K562 (cell line): ENCODE results near the gene CD226. TPM values are rescaled to one million over a fixed set of nuclear protein-coding genes. Genes with fewer than 3 reads are reported as not detected.

Source experiments
- ATAC-seq: fragments of 200-7000 bp; cut with Tn5 transposase; 3 replicates; pipeline ENCODE4 v1.9.1; 2020; ENCODE audit warnings: moderate library complexity
- BruUV-seq: library from RNA; stranded (reverse); fragments of 400-500 nt; replicated peaks from 2 replicates; lab custom pipeline; 2021; lab: Mats Ljungman, UMichigan
- CTCF ChIA-PET: fragments of 300-600 bp; formaldehyde crosslinking; extraction: SDS; loops from one replicate; lab custom pipeline; 2021; ENCODE audit warnings: low intra/inter-chr PET ratio; lab: Yijun Ruan, JAX
- POLR2A ChIA-PET: fragments of 300-600, 350-650 bp; sonication (Branson Sonifier 250); formaldehyde crosslinking; extraction: SDS; loops from one replicate; lab custom pipeline; 2021; ENCODE audit warnings: antibody characterized with exemption, inconsistent platforms; lab: Yijun Ruan, JAX
- DNase-seq, 4 experiments: peaks; one replicate each; pipeline versions ENCODE4 v3.0.0 to v3.0.0-alpha.2; 2011 to 2018; ENCODE audit warnings: low spot score in 3 of 4, mixed read lengths in 3 of 4; ENCODE audit errors: extremely low read depth in 1 of 4
- FAIRE-seq: peaks from 2 replicates; lab custom pipeline; 2011; peaks lifted over from hg19 to GRCh38; lab: Jason Lieb, UNC
- H2AFZ ChIP-seq: 2 replicates; pipeline ENCODE4 v1.6.0; 2011; ENCODE audit warnings: low read depth, low read length, control low read depth, inconsistent platforms
- H3K27ac ChIP-seq: fragments of 200-600 bp; 3 replicates; pipeline ENCODE4 v1.8.0; 2011; ENCODE audit warnings: low read depth, mild to moderate bottlenecking, control low read depth, inconsistent platforms, low read length, moderate library complexity, mixed read lengths; ENCODE audit errors: extremely low read depth
- H3K27me3 ChIP-seq, 2 experiments: fragments of 300-600 bp in 1 of 2; 2 replicates in 1 of 2; 3 replicates in 1 of 2; pipeline versions ENCODE4 v1.6.0 to v1.8.0; 2011; ENCODE audit warnings: inconsistent platforms in 2 of 2, low read length in 2 of 2, mild to moderate bottlenecking in 1 of 2, mixed read lengths in 1 of 2, moderate library complexity in 1 of 2; ENCODE audit not compliant: control insufficient read depth in 2 of 2, insufficient read depth in 2 of 2
- H3K36me3 ChIP-seq: fragments of 300-600 bp; 3 replicates; pipeline ENCODE4 v1.8.0; 2011; ENCODE audit warnings: mild to moderate bottlenecking, low read length, inconsistent platforms; ENCODE audit not compliant: control insufficient read depth, insufficient read depth
- H3K4me1 ChIP-seq, 2 experiments: fragments of 200-600 bp in 1 of 2; replicated peaks in 1 of 2; 2 replicates in 1 of 2; 3 replicates in 1 of 2; pipeline versions ENCODE4 v1.5.1 to v1.8.0; 2011; ENCODE audit warnings: inconsistent platforms in 2 of 2, low read length in 2 of 2, mild to moderate bottlenecking in 1 of 2, mixed read lengths in 1 of 2, moderate library complexity in 1 of 2; ENCODE audit not compliant: control insufficient read depth in 2 of 2, insufficient read depth in 2 of 2
- H3K4me2 ChIP-seq: 2 replicates; pipeline ENCODE4 v1.6.1; 2011; ENCODE audit warnings: low read length, control low read depth, inconsistent platforms, mixed read lengths; ENCODE audit not compliant: insufficient read depth
- H3K4me3 ChIP-seq: fragments of 200-600 bp; sonication (generic), shearing (Covaris generic); 2 replicates; pipeline ENCODE4 v1.5.1; 2016; ENCODE audit warnings: control low read depth, inconsistent platforms
- H3K79me2 ChIP-seq: fragments of 200-600 bp; 3 replicates; pipeline ENCODE4 v1.8.0; 2011; ENCODE audit warnings: low read length, inconsistent platforms; ENCODE audit not compliant: control insufficient read depth, insufficient read depth
- H3K9ac ChIP-seq, 2 experiments: 2 replicates each; pipeline versions ENCODE4 v1.6.0 to v1.6.1; 2011; ENCODE audit warnings: low read depth in 2 of 2, low read length in 2 of 2, control low read depth in 1 of 2, inconsistent platforms in 1 of 2, mild to moderate bottlenecking in 1 of 2, mixed read lengths in 1 of 2; ENCODE audit not compliant: insufficient read depth in 1 of 2
- H3K9me1 ChIP-seq: one replicate; pipeline ENCODE4 v1.6.0; 2011; ENCODE audit warnings: inconsistent platforms, mild to moderate bottlenecking, low read length, moderate library complexity; ENCODE audit not compliant: control insufficient read depth, insufficient read depth
- H3K9me3 ChIP-seq: replicated peaks from 2 replicates; pipeline ENCODE4 v1.5.1; 2011; ENCODE audit warnings: low read depth, low read length, inconsistent platforms; ENCODE audit not compliant: control insufficient read depth, insufficient read depth
- H4K20me1 ChIP-seq: replicated peaks from 2 replicates; pipeline ENCODE4 v1.6.1; 2011; ENCODE audit warnings: low read length, inconsistent platforms, mixed read lengths; ENCODE audit not compliant: control insufficient read depth, insufficient read depth
- ARNT ChIP-seq, 2 experiments: fragments of 450-650 bp; IDR thresholded peaks; 2 replicates each; pipeline ENCODE4 v1.6.1; 2016; ENCODE audit warnings: mild to moderate bottlenecking in 1 of 2
- CC2D1A ChIP-seq: fragments of 450-650 bp; IDR thresholded peaks from 2 replicates; pipeline ENCODE4 v1.6.1; 2017; ENCODE audit warnings: mild to moderate bottlenecking
- CHD1 ChIP-seq: fragments of 200-600 bp; sonication (generic); IDR thresholded peaks from one replicate; pipeline ENCODE4 v1.6.1; 2012; ENCODE audit warnings: mild to moderate bottlenecking, moderate library complexity, low read length, inconsistent platforms
- ESRRB ChIP-seq: fragments of 250-450 bp; sonication (Bioruptor Pico); IDR thresholded peaks from 2 replicates; pipeline ENCODE4 v1.5.0; 2020; ENCODE audit warnings: mild to moderate bottlenecking, moderate library complexity, borderline replicate concordance
- MAX ChIP-seq: sonication (generic); formaldehyde crosslinking; IDR thresholded peaks from 2 replicates; pipeline ENCODE4 v1.9.0; 2022; ENCODE audit warnings: mild to moderate bottlenecking, missing genetic modification reagents
- MEF2D ChIP-seq: conservative IDR thresholded peaks from 2 replicates; pipeline ENCODE4 v1.6.1; 2016; ENCODE audit warnings: low read depth, missing genetic modification characterization, missing compliant biosample characterization
- TBL1XR1 ChIP-seq, 2 experiments: IDR thresholded peaks; 2 replicates each; pipeline ENCODE4 v1.6.1; 2012; ENCODE audit warnings: improper control_type of control experiment in 2 of 2, low read length in 2 of 2, mild to moderate bottlenecking in 1 of 2
- ZNF165 ChIP-seq: fragments of 250-450 bp; sonication (Bioruptor Pico); IDR thresholded peaks from 2 replicates; pipeline ENCODE4 v1.4.0; 2020; ENCODE audit warnings: borderline replicate concordance
- ZNF696 ChIP-seq: fragments of 250-450 bp; sonication (Bioruptor Pico); conservative IDR thresholded peaks from 2 replicates; pipeline ENCODE4 v1.4.0; 2020; ENCODE audit warnings: mild to moderate bottlenecking, moderate library complexity
- WGBS: fragments of 100-300 bp; shearing (Covaris generic); methylation state at CpG from one replicate; pipeline ENCODE4 v1.1.6; 2016; ENCODE audit warnings: low coverage, mixed read lengths; ENCODE audit not compliant: insufficient coverage; ENCODE audit errors: missing lambda C conversion rate; 5-methylcytosine and 5-hydroxymethylcytosine counted together
- in situ Hi-C: fragments of 300-500 bp; cut with MboI; formaldehyde crosslinking; loops from 4 replicates; pipeline ENCODE4 v1.15.0; 2018; ENCODE audit warnings: inconsistent platforms, mixed read lengths
- intact Hi-C: fragments of 100-400 bp; cut with micrococcal nuclease; formaldehyde crosslinking; loops from 2 replicates; pipeline ENCODE4 v1.14.2; 2022
- polyA plus RNA-seq, 8 experiments: library from polyadenylated mRNA; depleted of rRNA in 4 of 8; stranded (reverse) in 5 of 8; unstranded in 3 of 8; fragments of >200 nt; fragmentation: Nextera tagmentation in 2 of 8; fragmentation: Illumina TruSeq in 1 of 8; extraction: Ambion mirVana in 2 of 8; extraction: Trizol in 1 of 8; gene quantifications; 2 replicates each; pipeline versions ENCODE4 v1.2.1 to v1.2.3, GENCODE V29; 2011 to 2014; ENCODE audit warnings: inconsistent platforms in 1 of 8, missing spikeins in 1 of 8
- total RNA-seq, 7 experiments: library from RNA; depleted of rRNA in 6 of 7; stranded (reverse); fragments of >200 nt in 6 of 7; fragmentation: Illumina TruSeq in 2 of 7; extraction: Trizol in 2 of 7; gene quantifications; 2 replicates each; pipeline versions ENCODE4 v1.2.1 to v1.2.3, GENCODE V29; 2011 to 2021; ENCODE audit warnings: low replicate concordance in 1 of 7

CD226 gene
- total and polyA plus RNA-seq, 9 of the 15 experiments (the other 6 are each of a cell fraction or from before 2014, with no cell fraction given): 0.32 to 1.7 (median 0.80) TPM

- FAIRE-seq: no peak
- Histone ChIP-seq H3K27ac (no peak overlapping the region), H3K4me1 (no peaks in the 10 kb centered on the region), H4K20me1 (no peaks in the 10 kb centered on the region), H3K79me2 (no peaks in the 10 kb centered on the region), H3K36me3 (no peaks in the 10 kb centered on the region), H2AFZ (no peak overlapping the region), H3K9me3 (no peaks in the 10 kb centered on the region), H3K4me3 (no peak overlapping the region), H3K9me1 (no peaks in the 10 kb centered on the region), H3K27me3 (no peaks in the 10 kb centered on the region), H3K4me2 (no peak overlapping the region), H3K9ac (no peak overlapping the region)
- intact Hi-C loops (no loop called here), in situ Hi-C loops (no loop called here)
- DNase-seq: no peak
- ATAC-seq: no peak
- no TSS peak for BruUV-seq
- TF ChIP-seq ARNT (IDR thresholded peaks at IDR 0.05) (no peak), MEF2D (no peak), CC2D1A (no peak), TBL1XR1 (IDR thresholded peaks at IDR 0.05; ENCODE audit: low read length in 2 of 2) (no peak), ZNF165 (no peak), ZNF696 (no peak), CHD1 (no peak), ESRRB (CRISPR knock-in tag) (no peak), MAX (CRISPR knock-in tag) (no peak)
- WGBS: 8% methylated on average over 5 of the region's 5 CpGs
- CTCF ChIA-PET: no interaction called here
- POLR2A ChIA-PET: no interaction called here
These were observed 88.8 kb downstream of the CD226 start for GRCh38 chr18:69858897-69859296.
